HepG2 (cell line): Measurements from ENCODE around the gene RCBTB1. TPM values are rescaled to one million over a fixed set of nuclear protein-coding genes. Genes with fewer than 3 reads are reported as not detected.

ENCODE experiments used
- ATF3 ChIP-seq: sonication (generic); formaldehyde crosslinking; IDR thresholded peaks from 2 replicates; pipeline ENCODE4 v1.4.0; 2020; ENCODE audit warnings: missing genetic modification reagents
- GABPA ChIP-seq, 2 experiments: IDR thresholded peaks; 2 replicates each; pipeline ENCODE4 v1.6.1; 2011 to 2016; ENCODE audit warnings: low read depth in 2 of 2, low read length in 1 of 2, missing biosample characterization in 1 of 2, missing genetic modification characterization in 1 of 2
- HNRNPUL1 ChIP-seq: fragments of 200-400 bp; formaldehyde crosslinking; IDR thresholded peaks from 2 replicates; pipeline ENCODE4 v1.6.1; 2017; ENCODE audit warnings: low read depth, mild to moderate bottlenecking, low read length, moderate library complexity
- ISL2 ChIP-seq: sonication (generic); formaldehyde crosslinking; IDR thresholded peaks from 2 replicates; pipeline ENCODE4 v1.5.0; 2020; ENCODE audit warnings: missing genetic modification reagents
- MEIS1 ChIP-seq: sonication (generic); formaldehyde crosslinking; IDR thresholded peaks from 2 replicates; pipeline ENCODE4 v1.9.0; 2021; ENCODE audit warnings: mild to moderate bottlenecking, missing genetic modification reagents, moderate library complexity, borderline replicate concordance
- RAD21 ChIP-seq: fragments of 450-650 bp; formaldehyde crosslinking; IDR thresholded peaks from 2 replicates; pipeline ENCODE4 v1.5.0; 2020; ENCODE audit warnings: mild to moderate bottlenecking
- RERE ChIP-seq: IDR thresholded peaks from 2 replicates; pipeline ENCODE4 v1.6.1; 2016; ENCODE audit warnings: low read depth, missing genetic modification reagents, missing compliant biosample characterization
- SAP130 ChIP-seq: IDR thresholded peaks from 2 replicates; pipeline ENCODE4 v1.6.1; 2016; ENCODE audit warnings: low read depth
- SNAPC2 ChIP-seq: sonication (generic); formaldehyde crosslinking; IDR thresholded peaks from 2 replicates; pipeline ENCODE4 v1.8.1; 2022; ENCODE audit warnings: mild to moderate bottlenecking, missing genetic modification reagents
- STAT5B ChIP-seq: sonication (generic); formaldehyde crosslinking; IDR thresholded peaks from 2 replicates; pipeline ENCODE4 v1.4.0; 2020; ENCODE audit warnings: missing genetic modification reagents
- ZBTB7B ChIP-seq: sonication (generic); formaldehyde crosslinking; IDR thresholded peaks from 2 replicates; pipeline ENCODE4 v1.4.0; 2020; ENCODE audit warnings: missing genetic modification reagents
- ZEB1 ChIP-seq: IDR thresholded peaks from 2 replicates; pipeline ENCODE4 v1.6.1; 2012; ENCODE audit warnings: mild to moderate bottlenecking, low read depth, inconsistent platforms; ENCODE audit not compliant: insufficient replicate concordance
- ZFYVE20 ChIP-seq: sonication (generic); formaldehyde crosslinking; IDR thresholded peaks from 2 replicates; pipeline ENCODE4 v1.8.0; 2023; ENCODE audit warnings: low read depth, mild to moderate bottlenecking, moderate library complexity, missing genetic modification reagents, borderline replicate concordance
- ZHX1 ChIP-seq: sonication (generic); formaldehyde crosslinking; IDR thresholded peaks from 2 replicates; pipeline ENCODE4 v1.8.1; 2022; ENCODE audit warnings: low read depth, mild to moderate bottlenecking, missing genetic modification reagents
- ZIK1 ChIP-seq: sonication (generic); formaldehyde crosslinking; IDR thresholded peaks from 2 replicates; pipeline ENCODE4 v1.5.0; 2020; ENCODE audit warnings: mild to moderate bottlenecking, low read depth, missing genetic modification reagents, borderline replicate concordance
- ZNF234 ChIP-seq: sonication (generic); formaldehyde crosslinking; conservative IDR thresholded peaks from 2 replicates; pipeline ENCODE4 v1.5.1; 2020; ENCODE audit warnings: mild to moderate bottlenecking, missing genetic modification reagents
- ZNF333 ChIP-seq: sonication (generic); formaldehyde crosslinking; IDR thresholded peaks from 2 replicates; pipeline ENCODE4 v1.4.0; 2020; ENCODE audit warnings: mild to moderate bottlenecking, missing genetic modification reagents, borderline replicate concordance
- ZNF510 ChIP-seq: sonication (generic); formaldehyde crosslinking; IDR thresholded peaks from 2 replicates; pipeline ENCODE4 v1.4.0; 2020; ENCODE audit warnings: low read depth, mild to moderate bottlenecking, missing genetic modification reagents
- ZNF556 ChIP-seq: sonication (generic); formaldehyde crosslinking; IDR thresholded peaks from 2 replicates; pipeline ENCODE4 v1.4.0; 2020; ENCODE audit warnings: mild to moderate bottlenecking, missing genetic modification reagents, borderline replicate concordance
- ZNF558 ChIP-seq: sonication (generic); formaldehyde crosslinking; IDR thresholded peaks from 2 replicates; pipeline ENCODE4 v1.9.0; 2022; ENCODE audit warnings: mild to moderate bottlenecking, missing genetic modification reagents, borderline replicate concordance
- ZNF672 ChIP-seq: sonication (generic); formaldehyde crosslinking; IDR thresholded peaks from 2 replicates; pipeline ENCODE4 v1.8.1; 2022; ENCODE audit warnings: missing genetic modification reagents
- polyA plus RNA-seq, 8 experiments: library from polyadenylated mRNA; depleted of rRNA in 3 of 8; stranded (reverse) in 7 of 8; unstranded in 1 of 8; fragments of >200 nt; fragmentation: Illumina TruSeq in 4 of 8; extraction: Trizol in 4 of 8; gene quantifications; 2 replicates each; pipeline versions ENCODE4 v1.2.1 to v1.2.3, GENCODE V29; 2011 to 2016; ENCODE audit warnings: low read depth in 4 of 8, missing spikeins in 1 of 8, mixed read lengths in 1 of 8; ENCODE audit not compliant: insufficient read depth in 1 of 8
- total RNA-seq, 5 experiments: library from RNA; depleted of rRNA; stranded (reverse); fragments of >200 nt; fragmentation: Illumina TruSeq; extraction: Trizol; gene quantifications; 2 replicates each; pipeline ENCODE4 v1.2.3, GENCODE V29; 2016; ENCODE audit warnings: low read depth in 1 of 5

RCBTB1 gene
- total and polyA plus RNA-seq, 2 of the 13 experiments (the other 11 are each of a cell fraction or from before 2014, with no cell fraction given) = 13.4 to 21.6 TPM

- TF ChIP-seq ZNF234 (CRISPR knock-in tag) = no peak
- TF ChIP-seq ZNF333 (CRISPR knock-in tag) = no peak
- TF ChIP-seq RERE (CRISPR knock-in tag) = no peak
- no peak for TF ChIP-seq MEIS1
- peak; percentile 77 for TF ChIP-seq SAP130 (CRISPR knock-in tag)
- TF ChIP-seq SNAPC2 = no peak
- no peak for TF ChIP-seq ZNF672 (CRISPR knock-in tag)
- no peak for TF ChIP-seq HNRNPUL1
- TF ChIP-seq ZNF558 = no peak
- no peak for TF ChIP-seq ZFYVE20 (CRISPR knock-in tag)
- no peak for TF ChIP-seq ISL2
- no peak for TF ChIP-seq ZEB1
- peak; percentile 22; the same call in 1 of the 2 replicates for TF ChIP-seq ZBTB7B (CRISPR knock-in tag)
- TF ChIP-seq ZIK1 (CRISPR knock-in tag) = no peak
- no peak for TF ChIP-seq ZNF556
- no peak for TF ChIP-seq ATF3 (CRISPR knock-in tag)
- no peak for TF ChIP-seq ZNF510 (CRISPR knock-in tag)
- no peak for TF ChIP-seq STAT5B (CRISPR knock-in tag)
- no peak; the same call in 1 of the 2 replicates for TF ChIP-seq RAD21 (CRISPR knock-in tag)
- no peak for TF ChIP-seq GABPA (IDR thresholded peaks at IDR 0.05; ENCODE audit: low read depth, low read length)
- no peak for TF ChIP-seq GABPA (CRISPR knock-in tag; IDR thresholded peaks at IDR 0.05; ENCODE audit: low read depth)
- TF ChIP-seq ZHX1 (CRISPR knock-in tag) = no peak
These were observed 40.2 kb upstream of the RCBTB1 start (continued) for GRCh38 chr13:49625392-49626079.
